Keratinocyte (primary cell): ENCODE measurements around the gene PIK3CA. TPM values are rescaled to one million over a fixed set of nuclear protein-coding genes. Genes with fewer than 3 reads are reported as not detected.

Experiments used
- DNase-seq: peaks from one replicate; pipeline ENCODE4 v3.0.0-alpha.2; 2011; ENCODE audit warnings: low read depth, missing footprints, low spot score
- FAIRE-seq: peaks from 2 replicates; lab custom pipeline; 2011; peaks lifted over from hg19 to GRCh38; lab: Jason Lieb, UNC
- H2AFZ ChIP-seq: 2 replicates; pipeline ENCODE4 v1.6.0; 2012; ENCODE audit warnings: low read length, control low read depth, inconsistent platforms; ENCODE audit not compliant: control insufficient read depth
- H3K27ac ChIP-seq: 2 replicates; pipeline ENCODE4 v1.5.1; 2011; ENCODE audit warnings: low read length; ENCODE audit not compliant: control insufficient read depth, insufficient read depth
- H3K27me3 ChIP-seq: 3 replicates; pipeline ENCODE4 v1.6.0; 2011; ENCODE audit warnings: low read length; ENCODE audit not compliant: control insufficient read depth, insufficient read depth; ENCODE audit errors: extremely low read depth
- H3K36me3 ChIP-seq, 2 experiments: 2 replicates in 1 of 2; 3 replicates in 1 of 2; pipeline ENCODE4 v1.5.1; 2011; ENCODE audit warnings: low read length in 2 of 2, mild to moderate bottlenecking in 1 of 2; ENCODE audit not compliant: control insufficient read depth in 2 of 2, insufficient read depth in 2 of 2; ENCODE audit errors: extremely low read depth in 1 of 2
- H3K4me1 ChIP-seq: 3 replicates; pipeline ENCODE4 v1.5.1; 2011; ENCODE audit warnings: low read length; ENCODE audit not compliant: control insufficient read depth, insufficient read depth; ENCODE audit errors: extremely low read depth
- H3K4me2 ChIP-seq: 3 replicates; pipeline ENCODE4 v1.6.0; 2011; ENCODE audit warnings: low read depth, low read length; ENCODE audit not compliant: control insufficient read depth, insufficient read depth; ENCODE audit errors: extremely low read depth
- H3K4me3 ChIP-seq, 3 experiments: fragments of 200-600 bp in 1 of 3; sonication (generic) in 1 of 3; 2 replicates in 2 of 3; 3 replicates in 1 of 3; pipeline ENCODE4 v1.5.1; 2011 to 2016; ENCODE audit warnings: low read length in 3 of 3, mild to moderate bottlenecking in 3 of 3, control low read depth in 2 of 3, inconsistent platforms in 1 of 3, low read depth in 1 of 3, mixed read lengths in 1 of 3, mixed run types in 1 of 3, moderate library complexity in 1 of 3; ENCODE audit not compliant: control insufficient read depth in 2 of 3, insufficient read depth in 2 of 3; ENCODE audit errors: extremely low read depth in 1 of 3
- H3K79me2 ChIP-seq: 2 replicates; pipeline ENCODE4 v1.6.0; 2012; ENCODE audit warnings: low read length; ENCODE audit not compliant: control insufficient read depth, insufficient read depth
- H3K9ac ChIP-seq: 3 replicates; pipeline ENCODE4 v1.6.0; 2011; ENCODE audit warnings: low read length; ENCODE audit not compliant: control insufficient read depth, insufficient read depth; ENCODE audit errors: extremely low read depth
- H3K9me1 ChIP-seq: 3 replicates; pipeline ENCODE4 v1.6.0; 2011; ENCODE audit warnings: low read length; ENCODE audit not compliant: control insufficient read depth, insufficient read depth; ENCODE audit errors: extremely low read depth
- H3K9me3 ChIP-seq: 2 replicates; pipeline ENCODE4 v1.5.1; 2012; ENCODE audit warnings: low read depth, low read length; ENCODE audit not compliant: control insufficient read depth
- H4K20me1 ChIP-seq: 3 replicates; pipeline ENCODE4 v1.6.0; 2011; ENCODE audit warnings: low read length; ENCODE audit not compliant: control insufficient read depth, insufficient read depth; ENCODE audit errors: extremely low read depth
- CTCF ChIP-seq, 3 experiments: IDR thresholded peaks in 1 of 3; conservative IDR thresholded peaks in 1 of 3; optimal IDR thresholded peaks in 1 of 3; 2 replicates in 2 of 3; 3 replicates in 1 of 3; pipeline versions ENCODE3 to v1.5.1; 2011; ENCODE audit warnings: low read length in 3 of 3, mild to moderate bottlenecking in 3 of 3, moderate library complexity in 2 of 3, control low read depth in 1 of 3, inconsistent platforms in 1 of 3; ENCODE audit not compliant: insufficient read depth in 2 of 3; ENCODE audit errors: extremely low read depth in 1 of 3
- EZH2 ChIP-seq: IDR thresholded peaks from one replicate; pipeline ENCODE4 v1.6.1; 2012; ENCODE audit warnings: inconsistent platforms, mild to moderate bottlenecking, low read length, moderate library complexity
- dilution Hi-C: fragments of 300-500 bp; cut with MboI; formaldehyde crosslinking; loops from one replicate; pipeline ENCODE4 v1.7.0; 2020; ENCODE audit warnings: low sequenced_read_pairs; ENCODE audit not compliant: extremely low pct_ligation_motif_present
- polyA plus RNA-seq, 5 experiments: library from polyadenylated mRNA; depleted of rRNA in 3 of 5; stranded (reverse) in 3 of 5; stranded (forward) in 1 of 5; unstranded in 1 of 5; fragments of >200 nt; gene quantifications; 1 replicate in 1 of 5; 2 replicates in 3 of 5; 3 replicates in 1 of 5; pipeline versions ENCODE4 v1.2.1 to v1.2.3, GENCODE V29; 2011 to 2012; ENCODE audit warnings: missing spikeins in 2 of 5, low read depth in 1 of 5, low replicate concordance in 1 of 5

The PIK3CA gene
- polyA plus RNA-seq, 1 donor (not counting 4 experiments of a cell fraction or from before 2014, with no cell fraction given): 12.0 TPM

GRCh38 chr3:179156170-179156569 is 8.0 kb downstream of the PIK3CA start:
- Histone ChIP-seq H3K9me3 (no peaks in the 10 kb centered on the region), H3K9ac (no peak overlapping the region), H3K9me1 (no peaks in the 10 kb centered on the region), H2AFZ (no peak overlapping the region), H3K79me2 (peaks cover 68% of the 10 kb centered on the region), H3K4me1 (peaks cover 8% of the 10 kb centered on the region), H3K27ac (no peak overlapping the region), H3K36me3 (no peaks in the 10 kb centered on the region), H3K4me2 (no peak overlapping the region), H4K20me1 (no peaks in the 10 kb centered on the region), H3K4me3 (no peak overlapping the region), H3K27me3 (no peaks in the 10 kb centered on the region)
- dilution Hi-C loops: no loop called here
- DNase-seq (no peak), FAIRE-seq (no peak)
- TF ChIP-seq EZH2 (no peak), CTCF (optimal IDR thresholded peaks at IDR 0.05 in 1 of 3, IDR thresholded peaks at IDR 0.05 in 1 of 3, conservative IDR thresholded peaks at IDR 0.05 in 1 of 3; ENCODE audit: extremely low read depth in 1 of 3, insufficient read depth in 2 of 3, low read length in 3 of 3) (no peak)

GRCh38 chr3:179156775-179157174 is 8.6 kb downstream of the PIK3CA start:
- Histone ChIP-seq H3K9me1 (no peaks in the 10 kb centered on the region), H3K9ac (no peak overlapping the region), H3K4me3 (no peak overlapping the region), H3K27ac (no peak overlapping the region), H3K36me3 (no peaks in the 10 kb centered on the region), H3K4me1 (peaks cover 8% of the 10 kb centered on the region), H3K79me2 (peaks cover 63% of the 10 kb centered on the region), H3K9me3 (no peaks in the 10 kb centered on the region), H3K4me2 (no peak overlapping the region), H4K20me1 (no peaks in the 10 kb centered on the region), H2AFZ (no peak overlapping the region), H3K27me3 (no peaks in the 10 kb centered on the region)
- FAIRE-seq (peak; percentile 67), DNase-seq (no peak)
- TF ChIP-seq EZH2: no peak
- no peak for TF ChIP-seq CTCF (optimal IDR thresholded peaks at IDR 0.05 in 1 of 3, IDR thresholded peaks at IDR 0.05 in 1 of 3, conservative IDR thresholded peaks at IDR 0.05 in 1 of 3; ENCODE audit: extremely low read depth in 1 of 3, insufficient read depth in 2 of 3, low read length in 3 of 3)
- dilution Hi-C loops: no loop called here
